Measurements from ENCODE around the gene RPP21. TPM values are rescaled to one million over a fixed set of nuclear protein-coding genes. Genes with fewer than 3 reads are reported as not detected.
A peak's percentile ranks its signal among the peaks of the same experiment; 100 is the strongest.

RPP21 gene
- total and polyA plus RNA-seq, 5 donors, result 15.7 to 70.9 (median 27.4) TPM

DNA sequence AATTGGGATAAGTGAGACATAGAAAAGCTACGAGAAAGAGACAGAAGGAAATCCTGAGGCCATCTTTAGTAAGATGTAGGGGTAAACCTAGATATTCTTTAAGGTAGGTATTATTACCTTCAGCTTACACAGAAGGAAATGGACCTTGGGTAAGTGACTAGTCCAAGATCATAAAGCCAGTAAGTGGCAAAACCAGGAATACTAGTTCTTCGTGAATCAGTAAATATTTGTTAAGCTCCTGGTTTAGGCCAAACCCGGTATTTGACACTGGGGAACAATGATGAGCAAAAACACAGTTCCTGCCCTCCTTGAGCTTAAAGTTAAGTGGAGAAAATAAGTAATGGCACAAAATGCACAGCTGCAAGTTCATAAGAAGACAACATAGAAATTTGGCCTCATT, 13.0 kb upstream of the RPP21 start:
- H3K4me1 ChIP-seq (ENCODE audit: control insufficient read depth, insufficient read depth, low read length), result no peaks in the 10 kb centered on the region
- ATAC-seq (no peak), DNase-seq (no peak)
- WGBS, result 91% methylated on average over 3 of the region's 3 CpGs
- H3K4me3 ChIP-seq (ENCODE audit: low read length), result no peak overlapping the region
- H3K27ac ChIP-seq (ENCODE audit: low read length), result no peak overlapping the region
- no peaks in the 10 kb centered on the region for H3K9me3 ChIP-seq (ENCODE audit: control insufficient read depth, low read length)
- no peaks in the 10 kb centered on the region for H3K27me3 ChIP-seq (ENCODE audit: control insufficient read depth, insufficient read depth)
- intact Hi-C loops (cut with DNase I), result no loop called here

DNA sequence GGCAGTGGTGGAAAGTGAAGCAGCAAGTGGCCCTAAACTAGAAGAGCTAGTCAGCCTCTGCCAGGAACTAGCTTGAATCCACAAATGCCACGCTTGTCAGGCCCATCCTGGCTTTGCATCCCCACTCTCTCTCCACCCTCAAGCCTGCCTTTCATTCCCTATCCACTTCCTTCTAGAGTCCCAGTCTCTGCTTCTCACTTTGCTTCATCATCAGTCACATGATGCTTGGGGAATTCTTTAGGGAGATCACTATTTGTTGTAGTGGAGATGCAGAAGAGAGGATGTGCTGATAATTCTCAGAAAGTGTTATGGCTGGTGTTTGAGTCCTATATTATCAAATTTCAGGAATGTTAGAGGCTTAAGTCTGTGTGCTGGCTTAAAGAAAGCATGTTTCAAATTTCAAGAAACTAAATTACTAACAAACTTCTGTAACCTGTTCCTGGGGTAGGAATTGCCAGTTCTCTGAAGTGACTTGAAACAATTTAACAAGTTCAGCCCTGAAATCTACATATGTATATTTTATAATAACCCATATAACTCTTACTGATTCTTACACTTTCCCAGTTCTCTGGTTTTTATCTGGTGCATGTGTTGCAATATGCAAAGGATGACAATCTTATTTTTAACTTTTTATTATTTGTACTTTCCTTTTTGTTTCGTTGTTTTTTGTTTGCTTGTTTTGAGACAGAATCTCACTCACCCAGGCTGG, 10.7 kb upstream of the RPP21 start:
- no peak overlapping the region for H3K4me3 ChIP-seq (ENCODE audit: low read length)
- intact Hi-C loops (cut with DNase I), result no loop called here
- no peaks in the 10 kb centered on the region for H3K27me3 ChIP-seq (ENCODE audit: control insufficient read depth, insufficient read depth)
- WGBS, result 91% methylated on average over 2 of the region's 2 CpGs
- H3K4me1 ChIP-seq (ENCODE audit: control insufficient read depth, insufficient read depth, low read length), result no peaks in the 10 kb centered on the region
- H3K9me3 ChIP-seq (ENCODE audit: control insufficient read depth, low read length), result no peaks in the 10 kb centered on the region
- ATAC-seq (no peak), DNase-seq (no peak)
- no peak overlapping the region for H3K27ac ChIP-seq (ENCODE audit: low read length)

DNA sequence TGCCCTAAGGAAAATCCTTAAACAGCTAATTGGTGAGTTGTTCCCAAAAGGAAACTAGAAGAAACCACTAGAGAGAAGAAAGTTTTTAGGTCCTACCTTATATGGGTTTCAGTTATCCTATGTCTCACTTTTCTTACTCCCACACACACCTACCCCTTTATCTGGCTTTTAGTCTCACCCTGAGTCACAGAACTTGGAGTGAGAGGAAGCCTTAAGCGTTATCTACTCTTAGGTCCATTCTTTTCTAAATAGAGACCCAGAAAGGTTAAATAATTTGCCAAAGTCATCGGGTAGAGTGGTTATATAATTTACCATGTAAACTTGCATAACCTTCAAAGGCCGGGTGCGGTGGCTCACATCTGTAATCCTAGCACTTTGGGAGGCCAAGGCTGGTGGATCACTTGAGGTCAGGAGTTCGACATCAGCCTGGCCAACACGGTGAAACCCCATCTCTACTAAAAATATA, 4.3 kb upstream of the RPP21 start:
- no peaks in the 10 kb centered on the region for H3K9me3 ChIP-seq (ENCODE audit: control insufficient read depth, low read length)
- ATAC-seq (no peak), DNase-seq (no peak)
- H3K27ac ChIP-seq (ENCODE audit: low read length), result no peak overlapping the region
- no peak overlapping the region for H3K4me3 ChIP-seq (ENCODE audit: low read length)
- 88% methylated on average over 6 of the region's 6 CpGs for WGBS
- intact Hi-C loops (cut with DNase I), result no loop called here
- H3K27me3 ChIP-seq (ENCODE audit: control insufficient read depth, insufficient read depth), result no peaks in the 10 kb centered on the region
- H3K4me1 ChIP-seq (ENCODE audit: control insufficient read depth, insufficient read depth, low read length), result no peaks in the 10 kb centered on the region

DNA sequence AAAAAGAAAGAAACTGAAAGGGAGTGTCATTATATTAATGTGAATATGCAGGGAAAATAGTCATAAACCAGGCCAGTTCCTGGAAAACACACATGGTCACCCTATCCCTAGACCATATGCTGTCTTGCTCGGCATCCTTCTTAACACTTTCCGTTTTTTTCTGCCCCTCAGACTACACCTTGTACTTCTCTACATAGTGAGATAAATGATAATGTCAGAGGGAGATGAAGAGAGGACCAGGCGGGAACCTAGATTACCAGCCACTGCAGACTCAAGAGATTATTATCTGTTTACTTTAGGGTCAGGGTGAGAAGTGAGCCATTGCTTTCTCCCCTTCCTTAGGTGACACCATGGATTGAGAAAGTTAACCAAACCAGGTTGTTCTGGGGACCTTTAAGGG, 3.7 kb upstream of the RPP21 start:
- intact Hi-C loops (cut with DNase I), result no loop called here
- WGBS, result 93% methylated on average over 3 of the region's 3 CpGs
- Histone ChIP-seq H3K27me3 (ENCODE audit: control insufficient read depth, insufficient read depth) (no peaks in the 10 kb centered on the region), H3K4me3 (ENCODE audit: low read length) (no peak overlapping the region), H3K9me3 (ENCODE audit: control insufficient read depth, low read length) (no peaks in the 10 kb centered on the region), H3K4me1 (ENCODE audit: control insufficient read depth, insufficient read depth, low read length) (no peaks in the 10 kb centered on the region), H3K27ac (ENCODE audit: low read length) (no peak overlapping the region)
- no peak for DNase-seq
- ATAC-seq, result no peak

DNA sequence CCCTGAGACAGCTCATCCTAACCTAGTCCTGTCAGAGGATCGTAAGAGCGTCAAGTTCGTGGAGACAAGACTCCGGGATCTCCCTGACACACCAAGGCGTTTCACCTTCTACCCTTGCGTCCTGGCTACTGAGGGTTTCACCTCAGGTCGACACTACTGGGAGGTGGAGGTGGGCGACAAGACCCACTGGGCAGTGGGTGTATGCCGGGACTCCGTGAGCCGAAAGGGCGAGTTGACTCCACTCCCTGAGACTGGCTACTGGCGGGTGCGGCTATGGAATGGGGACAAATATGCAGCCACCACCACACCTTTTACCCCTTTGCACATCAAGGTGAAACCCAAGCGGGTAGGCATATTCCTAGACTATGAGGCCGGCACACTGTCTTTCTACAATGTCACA, 3.2 kb upstream of the RPP21 start:
- Histone ChIP-seq H3K4me3 (ENCODE audit: low read length) (no peak overlapping the region), H3K9me3 (ENCODE audit: control insufficient read depth, low read length) (no peaks in the 10 kb centered on the region), H3K27ac (ENCODE audit: low read length) (no peak overlapping the region), H3K4me1 (ENCODE audit: control insufficient read depth, insufficient read depth, low read length) (no peaks in the 10 kb centered on the region), H3K27me3 (ENCODE audit: control insufficient read depth, insufficient read depth) (no peaks in the 10 kb centered on the region)
- DNase-seq, result no peak
- intact Hi-C loops (cut with DNase I), result no loop called here
- no peak for ATAC-seq
- 95% methylated on average over 16 of the region's 16 CpGs for WGBS

DNA sequence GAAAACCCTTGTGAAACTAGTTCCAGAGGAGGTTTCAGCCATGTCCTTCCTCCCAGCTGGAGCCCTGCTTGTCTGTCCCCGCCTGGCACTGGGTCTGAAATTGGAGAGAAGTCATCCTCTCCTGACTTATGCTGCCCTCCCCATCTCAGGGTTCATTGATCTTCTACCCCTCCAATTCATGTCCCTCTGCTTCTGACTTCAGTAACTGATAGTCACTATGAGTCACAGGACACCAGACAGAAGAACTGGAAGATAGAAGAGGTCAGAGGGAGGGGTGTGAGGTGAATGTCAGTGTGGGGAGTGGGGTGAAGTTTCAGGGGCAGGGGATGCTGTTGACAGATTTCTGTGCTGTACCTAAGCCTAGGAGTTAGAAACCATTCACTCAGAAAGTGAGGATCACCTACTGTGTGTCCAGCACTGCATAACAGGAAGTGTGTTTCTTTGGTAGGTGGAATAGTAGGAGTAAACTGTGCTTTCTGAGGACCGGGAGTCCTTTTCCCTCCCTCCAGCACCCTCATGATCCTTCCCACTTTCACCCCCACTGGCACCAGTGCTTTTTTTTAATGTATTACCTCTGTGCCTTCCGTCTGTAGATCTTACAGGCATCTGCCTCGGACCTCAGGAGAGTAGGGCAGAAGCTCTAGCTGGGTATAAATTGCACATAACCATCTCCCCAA, 627 bp upstream of the RPP21 start:
- Histone ChIP-seq H3K4me1 (ENCODE audit: control insufficient read depth, insufficient read depth, low read length) (no peaks in the 10 kb centered on the region), H3K4me3 (ENCODE audit: low read length) (peak overlapping the region; percentile 56), H3K27me3 (ENCODE audit: control insufficient read depth, insufficient read depth) (no peaks in the 10 kb centered on the region), H3K27ac (ENCODE audit: low read length) (no peak overlapping the region), H3K9me3 (ENCODE audit: control insufficient read depth, low read length) (no peaks in the 10 kb centered on the region)
- intact Hi-C loops (cut with DNase I), result no loop called here
- WGBS, result 58% methylated on average over 4 of the region's 4 CpGs
- DNase-seq (no peak), ATAC-seq (peak in 1 of 2 donors; percentile 2)

DNA sequence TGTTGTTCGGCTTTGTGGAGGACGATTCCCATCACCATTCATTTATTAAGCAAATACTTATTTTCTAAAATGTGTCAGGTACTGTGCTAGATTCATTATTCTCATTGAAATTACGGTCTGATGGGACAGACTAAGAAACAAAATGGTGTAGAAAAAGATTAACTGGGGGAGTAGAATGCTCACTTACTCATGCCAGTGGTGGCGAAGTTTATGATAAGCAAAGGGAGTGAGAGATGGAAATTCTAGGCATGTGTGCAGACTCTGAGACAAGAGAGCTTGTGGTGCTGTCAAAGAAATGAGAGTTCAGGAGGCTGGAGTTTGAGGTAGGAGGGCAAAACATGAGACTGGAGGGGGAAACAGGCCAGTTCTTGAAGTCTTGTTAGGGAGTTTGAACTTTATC, 896 bp downstream of the RPP21 start:
- ATAC-seq (no peak), DNase-seq (no peak)
- intact Hi-C loops (cut with DNase I), result no loop called here
- H3K4me3 ChIP-seq (ENCODE audit: low read length), result peak overlapping the region; percentile 56
- no peaks in the 10 kb centered on the region for H3K27me3 ChIP-seq (ENCODE audit: control insufficient read depth, insufficient read depth)
- H3K27ac ChIP-seq (ENCODE audit: low read length), result no peak overlapping the region
- no peaks in the 10 kb centered on the region for H3K4me1 ChIP-seq (ENCODE audit: control insufficient read depth, insufficient read depth, low read length)
- 40% methylated on average over 4 of the region's 4 CpGs for WGBS
- H3K9me3 ChIP-seq (ENCODE audit: control insufficient read depth, low read length), result no peaks in the 10 kb centered on the region

DNA sequence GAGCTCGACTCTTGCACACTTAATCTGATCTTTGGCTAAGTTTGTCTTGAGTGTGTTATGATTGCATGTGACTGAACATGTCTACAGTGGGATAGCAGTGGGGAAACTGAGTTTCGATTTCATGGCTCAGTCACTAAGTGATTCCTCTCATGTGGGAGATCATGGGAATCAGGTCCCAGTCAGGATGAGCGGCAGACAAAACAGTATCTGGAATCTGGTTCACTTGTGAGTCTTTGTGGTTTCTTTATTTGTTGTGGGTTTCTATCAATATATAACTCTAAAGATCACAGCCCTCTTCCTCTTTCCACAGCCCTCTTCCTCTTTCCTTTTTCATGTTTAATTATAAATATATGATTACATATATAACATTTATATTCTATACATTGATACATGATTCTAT, 4.0 kb downstream of the RPP21 start:
- Histone ChIP-seq H3K27me3 (ENCODE audit: control insufficient read depth, insufficient read depth) (no peaks in the 10 kb centered on the region), H3K4me1 (ENCODE audit: control insufficient read depth, insufficient read depth, low read length) (no peaks in the 10 kb centered on the region), H3K9me3 (ENCODE audit: control insufficient read depth, low read length) (no peaks in the 10 kb centered on the region), H3K27ac (ENCODE audit: low read length) (no peak overlapping the region), H3K4me3 (ENCODE audit: low read length) (no peak overlapping the region)
- ATAC-seq (no peak), DNase-seq (no peak)
- intact Hi-C loops (cut with DNase I), result no loop called here
- 83% methylated on average over 3 of the region's 3 CpGs for WGBS

DNA sequence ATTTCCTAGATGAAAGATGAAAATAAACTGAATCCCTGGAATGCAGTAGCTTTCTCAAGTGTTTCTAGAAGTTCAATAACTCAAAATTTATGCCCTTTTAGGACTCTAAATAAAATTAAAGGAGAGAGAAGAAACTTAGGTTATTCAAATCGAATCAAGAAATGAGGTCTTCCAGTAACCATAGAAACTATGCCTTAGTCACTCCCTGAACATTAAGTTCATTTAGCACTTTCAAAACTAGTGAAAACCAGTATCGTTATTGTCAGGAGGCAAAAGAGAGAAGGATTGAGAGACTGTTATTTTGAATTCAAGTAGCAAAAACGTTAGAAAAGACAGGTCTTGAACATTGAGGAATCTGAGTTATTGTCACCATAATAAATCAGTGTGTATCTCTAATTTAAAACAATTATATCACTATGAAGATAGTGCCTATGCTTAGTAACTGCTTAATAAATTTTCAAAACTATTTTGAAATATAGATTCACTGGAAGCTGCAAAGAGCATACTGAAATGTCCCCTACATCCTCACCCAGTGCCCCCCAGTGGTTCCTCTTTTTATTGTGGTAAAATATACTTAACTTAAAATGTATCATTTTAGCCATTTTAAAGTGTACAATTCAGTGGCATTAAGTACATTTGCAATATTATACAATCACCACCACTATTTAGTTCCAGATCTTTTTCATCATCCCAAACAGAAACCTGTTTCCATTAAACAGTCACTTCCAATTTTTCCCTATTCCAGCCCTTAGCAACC, 4.6 kb downstream of the RPP21 start:
- no peaks in the 10 kb centered on the region for H3K27me3 ChIP-seq (ENCODE audit: control insufficient read depth, insufficient read depth)
- no peaks in the 10 kb centered on the region for H3K4me1 ChIP-seq (ENCODE audit: control insufficient read depth, insufficient read depth, low read length)
- DNase-seq (no peak), ATAC-seq (no peak)
- H3K9me3 ChIP-seq (ENCODE audit: control insufficient read depth, low read length), result no peaks in the 10 kb centered on the region
- intact Hi-C loops (cut with DNase I), result no loop called here
- 73% methylated on average over 3 of the region's 3 CpGs for WGBS
- no peak overlapping the region for H3K4me3 ChIP-seq (ENCODE audit: low read length)
- H3K27ac ChIP-seq (ENCODE audit: low read length), result no peak overlapping the region

DNA sequence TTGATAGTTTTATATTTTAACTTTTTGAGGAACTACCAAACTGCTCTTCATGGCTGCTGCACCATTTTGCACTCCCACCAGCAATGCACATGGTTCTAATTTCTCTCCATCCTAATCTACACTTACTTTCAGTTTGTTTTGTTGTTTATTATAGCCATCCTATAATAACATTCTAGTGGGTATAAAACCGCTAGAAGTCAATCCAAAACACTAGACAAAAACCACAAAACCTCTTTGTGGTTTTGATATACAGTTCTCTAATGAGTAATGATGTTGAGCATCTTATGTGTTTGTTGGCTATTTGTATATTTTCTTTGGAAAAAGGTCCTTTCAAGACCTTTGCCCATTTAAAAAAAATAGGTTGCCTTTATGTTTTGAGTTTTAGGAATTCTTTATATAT, 5.6 kb downstream of the RPP21 start:
- no peak for ATAC-seq
- no peak for DNase-seq
- no peaks in the 10 kb centered on the region for H3K27me3 ChIP-seq (ENCODE audit: control insufficient read depth, insufficient read depth)
- H3K4me3 ChIP-seq (ENCODE audit: low read length), result no peak overlapping the region
- intact Hi-C loops (cut with DNase I), result no loop called here
- no peaks in the 10 kb centered on the region for H3K4me1 ChIP-seq (ENCODE audit: control insufficient read depth, insufficient read depth, low read length)
- WGBS, result 79% methylated on average over 1 of the region's 1 CpG
- H3K27ac ChIP-seq (ENCODE audit: low read length), result no peak overlapping the region
- no peaks in the 10 kb centered on the region for H3K9me3 ChIP-seq (ENCODE audit: control insufficient read depth, low read length)

DNA sequence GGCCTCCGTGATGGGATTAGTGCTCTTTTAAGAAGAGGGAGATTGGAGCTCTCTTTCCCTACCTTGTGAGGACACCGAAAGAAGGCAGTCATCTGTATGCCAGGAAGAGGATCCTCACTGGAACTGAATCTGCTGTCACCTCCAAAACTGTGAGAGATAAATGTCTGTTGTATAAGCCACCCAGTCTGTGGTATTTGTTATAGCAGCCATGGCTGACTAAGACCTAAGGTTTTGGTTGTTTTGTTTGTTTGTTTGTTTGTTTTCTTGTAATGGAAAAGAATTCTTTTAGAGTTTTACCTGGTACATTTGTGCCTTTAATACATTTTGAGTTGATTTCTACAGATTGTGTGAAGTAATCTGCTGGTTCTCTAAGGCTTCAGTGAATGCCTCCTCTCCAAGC, 7.6 kb downstream of the RPP21 start:
- no peak overlapping the region for H3K27ac ChIP-seq (ENCODE audit: low read length)
- no peak for ATAC-seq
- H3K27me3 ChIP-seq (ENCODE audit: control insufficient read depth, insufficient read depth), result no peaks in the 10 kb centered on the region
- 86% methylated on average over 2 of the region's 2 CpGs for WGBS
- no peak overlapping the region for H3K4me3 ChIP-seq (ENCODE audit: low read length)
- DNase-seq, result no peak
- H3K9me3 ChIP-seq (ENCODE audit: control insufficient read depth, low read length), result no peaks in the 10 kb centered on the region
- intact Hi-C loops (cut with DNase I), result no loop called here
- H3K4me1 ChIP-seq (ENCODE audit: control insufficient read depth, insufficient read depth, low read length), result no peaks in the 10 kb centered on the region
